HFFc6 (cell line): Measurements from ENCODE around the gene NDUFB4. TPM values are rescaled to one million over a fixed set of nuclear protein-coding genes. Genes with fewer than 3 reads are reported as not detected.

ENCODE experiments used
- DNase-seq: peaks from one replicate; pipeline ENCODE4 v3.0.0-alpha.2; 2018
- H3K27ac Mint-ChIP-seq: 2 replicates; pipeline ENCODE4 v1.8.0; 2020; ENCODE audit warnings: mild to moderate bottlenecking, mixed read lengths
- H3K27me3 Mint-ChIP-seq: 2 replicates; pipeline ENCODE4 v1.8.0; 2021; ENCODE audit warnings: mild to moderate bottlenecking, moderate library complexity, mixed read lengths; ENCODE audit not compliant: insufficient read depth
- H3K36me3 Mint-ChIP-seq: 2 replicates; pipeline ENCODE4 v1.8.0; 2021; ENCODE audit warnings: low read depth, mixed read lengths
- H3K4me1 Mint-ChIP-seq: 2 replicates; pipeline ENCODE4 v1.8.0; 2020; ENCODE audit warnings: low read depth, mixed read lengths
- H3K4me3 Mint-ChIP-seq: 2 replicates; pipeline ENCODE4 v1.8.0; 2020; ENCODE audit warnings: mild to moderate bottlenecking, moderate library complexity, mixed read lengths
- H3K9me3 Mint-ChIP-seq: 2 replicates; pipeline ENCODE4 v1.8.0; 2020; ENCODE audit warnings: mild to moderate bottlenecking, mixed read lengths
- CTCF ChIP-seq: fragments of 200-600 bp; sonication (generic); IDR thresholded peaks from 2 replicates; pipeline ENCODE4 v1.5.0; 2021; ENCODE audit warnings: antibody characterized with exemption, mild to moderate bottlenecking
- total RNA-seq, 6 experiments: library from RNA; stranded (reverse); fragmentation: NEBNext Ultra II Directional; extraction: Animal tissue kit (Norgen Biotek cat#: 25700); gene quantifications; 2 replicates in 1 of 6; 3 replicates in 5 of 6; pipeline ENCODE4 v1.2.3, GENCODE V29; 2021

Gene NDUFB4
- total RNA-seq, 6 experiments from 2014 or later: 174 to 221 (median 198) TPM

- Mint-ChIP-seq H3K27ac (peak overlapping the region; percentile 96), H3K4me1 (peaks cover 76% of the 10 kb centered on the region), H3K9me3 (no peaks in the 10 kb centered on the region), H3K4me3 (no peak overlapping the region), H3K36me3 (peaks cover 6% of the 10 kb centered on the region; the same call in 1 of the 2 replicates), H3K27me3 (0 out of 2 replicates have a peak, but pooled peaks cover 2% of the 10 kb centered on the region)
- DNase-seq: no peak
- TF ChIP-seq CTCF: no peak
Observed at GRCh38 chr3:120641696-120642246, 45.6 kb downstream of the NDUFB4 start.

- TF ChIP-seq CTCF: peak; percentile 61
- peak overlapping the region; percentile 96 for H3K27ac Mint-ChIP-seq
- peak; percentile 77 for DNase-seq
- H3K27me3 Mint-ChIP-seq: 0 out of 2 replicates have a peak, but pooled peaks cover 2% of the 10 kb centered on the region
- H3K4me1 Mint-ChIP-seq: peaks cover 81% of the 10 kb centered on the region
- peaks cover 6% of the 10 kb centered on the region; the same call in 1 of the 2 replicates for H3K36me3 Mint-ChIP-seq
- peak overlapping the region; percentile 62 for H3K4me3 Mint-ChIP-seq
- H3K9me3 Mint-ChIP-seq: no peaks in the 10 kb centered on the region
Observed at GRCh38 chr3:120642368-120642948, 46.3 kb downstream of the NDUFB4 start.

GRCh38 chr3:120645083-120645845, 49.1 kb downstream of the NDUFB4 start:
- DNase-seq: no peak
- peaks cover 94% of the 10 kb centered on the region for H3K4me1 Mint-ChIP-seq

GRCh38 chr3:120646771-120647432, 50.8 kb downstream of the NDUFB4 start:
- peaks cover 92% of the 10 kb centered on the region for H3K4me1 Mint-ChIP-seq
- no peak for DNase-seq
- H3K9me3 Mint-ChIP-seq: no peaks in the 10 kb centered on the region
- H3K4me3 Mint-ChIP-seq: no peak overlapping the region
- no peak for TF ChIP-seq CTCF
- no peaks in the 10 kb centered on the region for H3K36me3 Mint-ChIP-seq
- peak overlapping the region; percentile 42; the same call in 1 of the 2 replicates for H3K27ac Mint-ChIP-seq
- H3K27me3 Mint-ChIP-seq: 0 out of 2 replicates have a peak, but pooled peaks cover 1% of the 10 kb centered on the region

More at GRCh38 chr3:120645083-120645845, 49.1 kb downstream of the NDUFB4 start:
- peak overlapping the region; percentile 13 for H3K4me3 Mint-ChIP-seq
- H3K27ac Mint-ChIP-seq: peak overlapping the region; percentile 74
- no peaks in the 10 kb centered on the region for H3K9me3 Mint-ChIP-seq
- TF ChIP-seq CTCF: no peak
- H3K36me3 Mint-ChIP-seq: no peaks in the 10 kb centered on the region
- H3K27me3 Mint-ChIP-seq: 0 out of 2 replicates have a peak, but pooled peaks cover 2% of the 10 kb centered on the region

- H3K27ac Mint-ChIP-seq: peak overlapping the region; percentile 27
- no peaks in the 10 kb centered on the region for H3K36me3 Mint-ChIP-seq
- TF ChIP-seq CTCF: no peak
- peaks cover 78% of the 10 kb centered on the region for H3K4me1 Mint-ChIP-seq
- H3K4me3 Mint-ChIP-seq: no peak overlapping the region
- peak; percentile 64 for DNase-seq
- no peaks in the 10 kb centered on the region for H3K27me3 Mint-ChIP-seq
- H3K9me3 Mint-ChIP-seq: no peaks in the 10 kb centered on the region
Observed at GRCh38 chr3:120648290-120648689, 52.2 kb downstream of the NDUFB4 start.
